ENCODE data around the gene HBG1. TPM values are rescaled to one million over a fixed set of nuclear protein-coding genes. Genes with fewer than 3 reads are reported as not detected.
"Not testable (repeated sequence)": the region's sequence is repeated elsewhere in the genome, so short reads cannot be mapped to it uniquely, and the experiment has no call there.

The HBG1 gene
- polyA plus RNA-seq, 1 experiment, result not detected

DNA sequence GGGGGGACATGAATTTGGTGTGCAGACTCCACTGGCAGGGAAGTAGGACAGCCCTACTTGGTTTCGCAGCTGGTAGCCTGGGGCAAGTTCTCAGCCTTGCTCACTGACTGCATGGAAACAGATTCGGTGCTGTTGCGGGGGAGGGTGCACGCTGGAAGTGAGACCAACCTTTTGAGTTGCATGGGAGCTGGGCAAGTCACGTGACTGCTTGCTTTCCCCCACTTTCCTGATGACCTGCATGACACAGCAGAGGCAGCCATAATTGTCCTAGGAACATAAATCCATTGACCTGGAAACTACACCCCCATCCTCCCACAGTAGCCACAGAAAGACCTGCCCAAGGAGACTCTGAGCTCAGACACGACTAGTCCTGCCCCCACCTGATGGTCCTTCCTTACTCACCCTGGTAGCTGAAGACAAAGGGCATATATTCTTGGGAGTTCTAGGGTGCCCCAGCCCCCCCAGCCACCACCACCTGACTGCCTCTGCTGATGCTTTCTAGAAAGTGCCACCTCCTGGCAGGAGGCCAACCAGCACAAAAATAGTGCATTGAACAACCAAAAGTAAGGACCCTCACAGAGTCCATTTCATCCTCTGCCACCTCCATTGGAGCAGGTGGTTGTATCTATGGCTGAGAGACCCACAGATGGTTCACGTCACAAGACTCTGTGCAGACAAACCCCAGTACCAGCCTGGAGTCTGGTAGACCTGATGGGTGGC is 9.0 kb upstream of the HBG1 start:
- TF ChIP-seq, protein P1, sequence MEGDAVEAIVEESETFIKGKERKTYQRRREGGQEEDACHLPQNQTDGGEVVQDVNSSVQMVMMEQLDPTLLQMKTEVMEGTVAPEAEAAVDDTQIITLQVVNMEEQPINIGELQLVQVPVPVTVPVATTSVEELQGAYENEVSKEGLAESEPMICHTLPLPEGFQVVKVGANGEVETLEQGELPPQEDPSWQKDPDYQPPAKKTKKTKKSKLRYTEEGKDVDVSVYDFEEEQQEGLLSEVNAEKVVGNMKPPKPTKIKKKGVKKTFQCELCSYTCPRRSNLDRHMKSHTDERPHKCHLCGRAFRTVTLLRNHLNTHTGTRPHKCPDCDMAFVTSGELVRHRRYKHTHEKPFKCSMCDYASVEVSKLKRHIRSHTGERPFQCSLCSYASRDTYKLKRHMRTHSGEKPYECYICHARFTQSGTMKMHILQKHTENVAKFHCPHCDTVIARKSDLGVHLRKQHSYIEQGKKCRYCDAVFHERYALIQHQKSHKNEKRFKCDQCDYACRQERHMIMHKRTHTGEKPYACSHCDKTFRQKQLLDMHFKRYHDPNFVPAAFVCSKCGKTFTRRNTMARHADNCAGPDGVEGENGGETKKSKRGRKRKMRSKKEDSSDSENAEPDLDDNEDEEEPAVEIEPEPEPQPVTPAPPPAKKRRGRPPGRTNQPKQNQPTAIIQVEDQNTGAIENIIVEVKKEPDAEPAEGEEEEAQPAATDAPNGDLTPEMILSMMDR (IDR thresholded peaks at IDR 0.05; ENCODE audit: insufficient read depth, low read depth, low read length), result no peak
- Histone ChIP-seq H3K4me3 (ENCODE audit: low read depth, low read length) (no peak overlapping the region), H3K27me3 (ENCODE audit: control insufficient read depth, insufficient read depth, low read length) (no peaks in the 10 kb centered on the region), H3K36me3 (ENCODE audit: control insufficient read depth, insufficient read depth, low read length) (no peaks in the 10 kb centered on the region)
- DNase-seq (ENCODE audit: low read depth), result no peak
- ChIA-PET POLR2A (interaction anchor here (0.6 kb wide), 1 partner anchor 9 kb away, joined by 3 read pairs; the partner anchor contains the start of gene HBG1), CTCF (no interaction called here)

DNA sequence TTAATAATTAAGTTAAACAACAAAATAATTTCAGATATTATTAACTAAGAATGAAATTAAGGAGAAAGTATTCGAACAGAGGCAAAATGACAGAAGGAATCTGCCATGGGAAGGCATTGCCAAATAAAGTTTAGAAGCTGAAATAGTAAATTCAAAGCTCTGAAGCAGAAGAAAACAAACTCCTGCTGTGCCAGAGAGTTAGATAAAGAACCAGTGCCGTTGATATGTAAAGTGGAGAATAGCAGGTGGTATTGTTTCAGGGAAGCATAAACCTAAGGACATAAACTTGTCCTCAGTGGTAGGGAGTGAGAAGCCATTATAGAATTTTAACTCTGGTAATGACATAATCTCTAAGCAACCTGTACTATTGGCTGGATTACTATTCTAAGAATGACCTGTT is 7.6 kb upstream of the HBG1 start:
- ChIA-PET POLR2A (no interaction called here), CTCF (no interaction called here)
- TF ChIP-seq, protein P1 (IDR thresholded peaks at IDR 0.05; ENCODE audit: insufficient read depth, low read depth, low read length), result no peak
- H3K36me3 ChIP-seq (ENCODE audit: control insufficient read depth, insufficient read depth, low read length), result no peaks in the 10 kb centered on the region
- H3K27me3 ChIP-seq (ENCODE audit: control insufficient read depth, insufficient read depth, low read length), result no peaks in the 10 kb centered on the region
- DNase-seq (ENCODE audit: low read depth), result no peak
- H3K4me3 ChIP-seq (ENCODE audit: low read depth, low read length), result no peak overlapping the region

DNA sequence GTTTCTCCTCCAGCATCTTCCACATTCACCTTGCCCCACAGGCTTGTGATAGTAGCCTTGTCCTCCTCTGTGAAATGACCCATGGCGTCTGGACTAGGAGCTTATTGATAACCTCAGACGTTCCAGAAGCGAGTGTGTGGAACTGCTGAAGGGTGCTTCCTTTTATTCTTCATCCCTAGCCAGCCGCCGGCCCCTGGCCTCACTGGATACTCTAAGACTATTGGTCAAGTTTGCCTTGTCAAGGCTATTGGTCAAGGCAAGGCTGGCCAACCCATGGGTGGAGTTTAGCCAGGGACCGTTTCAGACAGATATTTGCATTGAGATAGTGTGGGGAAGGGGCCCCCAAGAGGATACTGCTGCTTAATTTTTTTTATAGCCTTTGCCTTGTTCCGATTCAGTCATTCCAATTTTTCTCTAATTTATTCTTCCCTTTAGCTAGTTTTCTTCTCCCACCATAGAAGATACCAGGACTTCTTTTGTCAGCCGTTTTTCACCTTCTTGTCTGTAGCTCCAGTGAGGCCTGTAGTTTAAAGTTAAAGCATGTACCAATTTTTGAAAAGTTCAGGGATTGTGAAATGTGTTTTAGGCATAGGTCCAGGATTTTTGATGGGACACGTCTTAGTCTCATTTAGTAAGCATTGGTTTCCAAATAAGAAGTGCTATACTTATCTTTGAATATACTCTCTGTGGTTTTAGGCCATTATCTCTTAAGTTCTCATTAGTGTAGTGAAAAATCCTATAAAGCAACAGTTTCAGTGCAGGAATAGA is 5.2 kb upstream of the HBG1 start, which contains the start of gene HBG2:
Gene HBG2 (minus strand): TSS at position 136 of the 768 bp plus-strand sequence. CDS start 53 bp downstream, at position 83.
- H3K27me3 ChIP-seq (ENCODE audit: control insufficient read depth, insufficient read depth, low read length); H3K36me3 ChIP-seq (ENCODE audit: control insufficient read depth, insufficient read depth, low read length); DNase-seq (ENCODE audit: low read depth); POLR2A ChIA-PET; CTCF ChIA-PET; H3K4me3 ChIP-seq (ENCODE audit: low read depth, low read length): not testable (repeated sequence)

DNA sequence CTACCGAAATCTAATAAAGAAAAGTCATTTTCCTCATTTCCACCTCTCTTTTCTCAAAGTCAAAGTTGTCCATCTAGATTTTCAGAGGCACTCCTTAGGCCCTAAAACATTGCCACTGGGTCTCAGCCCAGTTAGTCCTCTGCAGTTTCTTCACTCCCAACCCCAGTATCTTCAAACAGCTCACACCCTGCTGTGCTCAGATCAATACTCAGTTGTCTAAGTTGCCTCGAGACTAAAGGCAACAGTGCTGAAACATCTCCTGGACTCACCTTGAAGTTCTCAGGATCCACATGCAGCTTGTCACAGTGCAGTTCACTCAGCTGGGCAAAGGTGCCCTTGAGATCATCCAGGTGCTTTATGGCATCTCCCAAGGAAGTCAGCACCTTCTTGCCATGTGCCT is 4.4 kb upstream of the HBG1 start:
- H3K36me3 ChIP-seq (ENCODE audit: control insufficient read depth, insufficient read depth, low read length); CTCF ChIA-PET; POLR2A ChIA-PET; H3K4me3 ChIP-seq (ENCODE audit: low read depth, low read length); H3K27me3 ChIP-seq (ENCODE audit: control insufficient read depth, insufficient read depth, low read length); DNase-seq (ENCODE audit: low read depth): not testable (repeated sequence)

DNA sequence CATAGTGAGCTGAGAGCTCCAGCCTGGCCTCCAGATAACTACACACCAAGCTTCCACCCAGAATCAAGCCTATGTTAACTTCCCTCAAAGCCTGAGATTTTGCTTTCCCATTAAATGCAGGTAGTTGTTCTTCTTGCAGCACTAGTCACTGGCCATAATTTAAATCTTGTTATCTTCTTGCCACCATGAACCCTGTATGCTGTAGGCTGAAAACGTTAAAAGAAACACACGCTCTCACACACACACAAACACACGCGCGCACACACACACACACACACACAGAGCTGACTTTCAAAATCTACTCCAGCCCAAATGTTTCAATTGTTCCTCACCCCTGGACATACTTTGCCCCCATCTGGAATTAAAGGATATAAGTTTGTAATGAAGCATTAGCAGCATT is 3.8 kb upstream of the HBG1 start:
- H3K36me3 ChIP-seq (ENCODE audit: control insufficient read depth, insufficient read depth, low read length); CTCF ChIA-PET; POLR2A ChIA-PET; H3K4me3 ChIP-seq (ENCODE audit: low read depth, low read length); H3K27me3 ChIP-seq (ENCODE audit: control insufficient read depth, insufficient read depth, low read length); DNase-seq (ENCODE audit: low read depth): not testable (repeated sequence)

DNA sequence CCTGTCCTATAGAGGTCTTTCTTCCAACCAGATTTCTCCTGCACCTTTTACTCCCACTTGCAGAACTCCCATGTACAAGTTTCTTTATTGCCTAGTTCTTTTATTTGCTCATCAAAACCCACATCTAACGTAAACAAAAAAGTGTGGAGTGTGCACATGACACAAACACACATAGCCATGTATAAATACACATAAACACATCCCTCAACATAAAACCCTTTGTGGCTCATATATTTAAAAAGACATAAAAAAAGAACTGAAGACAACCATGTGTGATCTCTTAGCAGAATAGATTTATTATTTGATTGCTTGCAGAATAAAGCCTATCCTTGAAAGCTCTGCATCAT is 3.2 kb upstream of the HBG1 start:
- ChIA-PET CTCF (interaction anchor here (1.0 kb wide), 1 partner anchor 158 kb away, joined by 3 read pairs; no protein-coding TSS in a partner anchor), POLR2A (no interaction called here)
- Histone ChIP-seq H3K36me3 (ENCODE audit: control insufficient read depth, insufficient read depth, low read length) (no peaks in the 10 kb centered on the region), H3K27me3 (ENCODE audit: control insufficient read depth, insufficient read depth, low read length) (no peaks in the 10 kb centered on the region), H3K4me3 (ENCODE audit: low read depth, low read length) (no peak overlapping the region)
- TF ChIP-seq, protein P1 (IDR thresholded peaks at IDR 0.05; ENCODE audit: insufficient read depth, low read depth, low read length), result no peak
- no peak for DNase-seq (ENCODE audit: low read depth)

Data from BJ (cell line).